SJSA1 (cell line): ENCODE results near the gene GOLM1. TPM values are rescaled to one million over a fixed set of nuclear protein-coding genes. Genes with fewer than 3 reads are reported as not detected.

Experiments used
- DNase-seq, 2 experiments: peaks; one replicate each; pipeline ENCODE4 v3.0.0-alpha.2; 2015 to 2020; ENCODE audit warnings: low spot score in 2 of 2, low read depth in 1 of 2
- H3K27ac ChIP-seq: fragments of 250-450 bp; sonication (Bioruptor Pico); 2 replicates; pipeline ENCODE4 v1.5.1; 2020; ENCODE audit warnings: mild to moderate bottlenecking, moderate library complexity
- H3K27me3 ChIP-seq: fragments of 250-450 bp; sonication (Bioruptor Pico); replicated peaks from 2 replicates; pipeline ENCODE4 v1.5.1; 2020; ENCODE audit warnings: mild to moderate bottlenecking, moderate library complexity
- H3K36me3 ChIP-seq: fragments of 250-450 bp; sonication (Bioruptor Pico); 2 replicates; pipeline ENCODE4 v1.5.1; 2020; ENCODE audit warnings: mild to moderate bottlenecking
- H3K4me1 ChIP-seq: fragments of 250-450 bp; sonication (Bioruptor Pico); replicated peaks from 2 replicates; pipeline ENCODE4 v1.6.1; 2021; ENCODE audit warnings: mild to moderate bottlenecking
- H3K4me3 ChIP-seq: fragments of 250-450 bp; sonication (Bioruptor Pico); 2 replicates; pipeline ENCODE4 v1.5.1; 2020; ENCODE audit warnings: mild to moderate bottlenecking
- H3K9me3 ChIP-seq: fragments of 250-450 bp; sonication (Bioruptor Pico); replicated peaks from 2 replicates; pipeline ENCODE4 v1.5.1; 2020; ENCODE audit warnings: mild to moderate bottlenecking
- total RNA-seq: library from RNA; depleted of rRNA; stranded (reverse); fragments of >200 nt; shearing (Covaris generic); gene quantifications from 2 replicates; pipeline ENCODE4 v1.2.3, GENCODE V29; 2014

GOLM1 gene
- total RNA-seq, 1 experiment from 2014 or later = 37.2 TPM

DNA sequence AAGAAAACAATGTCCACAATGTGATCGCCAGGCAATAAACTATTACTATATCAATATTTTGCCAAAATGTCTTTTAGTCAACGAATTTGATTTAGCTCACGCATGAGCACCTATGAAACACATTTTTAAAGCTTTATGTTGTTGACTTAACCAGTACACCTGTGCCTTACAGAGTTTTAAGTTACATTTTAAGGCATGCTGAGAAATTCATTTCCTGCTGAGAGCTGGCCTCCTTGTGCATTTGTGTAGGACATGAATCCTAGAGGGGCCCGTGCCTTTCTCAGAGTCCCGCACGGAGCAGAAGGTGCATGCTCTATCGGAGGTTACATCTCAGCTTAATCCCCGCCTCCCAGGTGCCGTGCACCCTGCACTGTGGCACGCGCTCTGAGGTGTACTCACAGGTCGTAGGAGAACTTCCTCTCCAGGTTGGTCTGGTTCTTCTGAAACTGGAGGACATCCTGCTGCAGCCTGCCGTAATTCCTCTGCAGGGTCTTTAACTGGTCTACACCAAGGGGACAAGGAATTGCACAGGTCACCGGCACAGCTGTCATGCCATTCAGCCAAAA lies 53.2 kb downstream of the GOLM1 start:
- Histone ChIP-seq H3K27ac (no peak overlapping the region), H3K36me3 (no peaks in the 10 kb centered on the region), H3K27me3 (no peaks in the 10 kb centered on the region), H3K4me1 (no peaks in the 10 kb centered on the region), H3K4me3 (no peak overlapping the region), H3K9me3 (no peaks in the 10 kb centered on the region)
- no peak for DNase-seq

DNA sequence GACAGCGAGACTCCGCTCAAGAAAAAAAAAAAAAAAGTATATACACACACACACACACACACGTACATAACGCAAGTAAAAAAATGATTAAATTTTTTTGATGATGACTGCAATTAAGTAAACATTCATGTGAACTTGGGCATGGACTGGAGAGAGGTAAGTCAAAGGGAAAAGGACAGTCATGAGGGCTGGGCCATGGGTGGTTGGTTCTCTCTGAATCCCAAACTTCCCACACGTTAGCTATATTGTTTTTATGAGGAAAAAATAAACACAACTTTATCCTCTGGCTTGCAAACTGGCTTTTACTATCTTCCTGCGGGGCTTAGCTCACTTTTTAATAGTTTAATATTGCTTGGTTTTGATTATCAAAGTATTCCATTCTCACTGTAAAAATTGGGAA lies 53.7 kb downstream of the GOLM1 start:
- DNase-seq = no peak
- Histone ChIP-seq H3K9me3 (no peaks in the 10 kb centered on the region), H3K36me3 (no peaks in the 10 kb centered on the region), H3K4me3 (no peak overlapping the region), H3K4me1 (no peaks in the 10 kb centered on the region), H3K27me3 (no peaks in the 10 kb centered on the region), H3K27ac (no peak overlapping the region)

DNA sequence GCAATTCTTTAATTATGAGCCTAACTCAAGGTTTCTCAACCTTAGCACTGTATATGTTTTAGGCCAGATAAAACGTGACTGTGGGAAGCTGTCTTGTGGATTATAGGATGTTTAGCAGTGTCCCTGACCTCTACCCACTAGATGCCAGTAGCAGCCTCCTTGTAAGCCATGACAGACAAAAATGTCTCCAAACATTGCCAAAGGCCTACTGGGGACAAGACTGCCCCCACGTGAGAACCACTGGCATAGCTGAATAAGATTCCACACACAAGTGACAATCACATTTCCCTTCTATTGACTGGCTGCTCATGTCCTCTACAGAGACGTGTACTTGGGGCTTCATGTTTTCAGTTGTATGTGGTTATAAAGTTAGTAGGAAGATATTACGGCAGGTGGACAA lies 55.4 kb downstream of the GOLM1 start:
- H3K9me3 ChIP-seq = no peaks in the 10 kb centered on the region
- no peak overlapping the region for H3K4me3 ChIP-seq
- H3K27me3 ChIP-seq = no peaks in the 10 kb centered on the region
- no peaks in the 10 kb centered on the region for H3K36me3 ChIP-seq
- no peaks in the 10 kb centered on the region for H3K4me1 ChIP-seq
- DNase-seq = no peak
- no peak overlapping the region for H3K27ac ChIP-seq

DNA sequence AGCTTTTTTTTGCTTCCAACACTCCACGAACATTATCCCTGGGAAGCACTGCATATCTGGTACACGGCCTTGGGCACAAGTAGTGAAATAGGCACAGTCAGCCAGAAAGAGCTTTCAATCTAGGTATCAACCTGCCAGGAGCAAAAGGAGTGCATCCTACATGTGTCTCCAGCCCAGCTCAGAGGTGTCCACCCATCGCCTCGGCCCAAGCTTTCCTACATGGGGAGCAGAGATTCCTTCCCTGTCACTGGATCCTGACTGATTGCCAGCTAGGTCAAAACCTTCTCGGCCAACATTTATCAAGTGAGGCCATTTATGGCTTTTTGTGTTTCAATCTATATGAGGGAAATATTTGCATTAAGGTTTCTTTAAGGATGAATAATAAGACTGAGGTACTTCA lies 55.8 kb downstream of the GOLM1 start:
- no peak overlapping the region for H3K4me3 ChIP-seq
- DNase-seq = no peak
- no peaks in the 10 kb centered on the region for H3K36me3 ChIP-seq

DNA sequence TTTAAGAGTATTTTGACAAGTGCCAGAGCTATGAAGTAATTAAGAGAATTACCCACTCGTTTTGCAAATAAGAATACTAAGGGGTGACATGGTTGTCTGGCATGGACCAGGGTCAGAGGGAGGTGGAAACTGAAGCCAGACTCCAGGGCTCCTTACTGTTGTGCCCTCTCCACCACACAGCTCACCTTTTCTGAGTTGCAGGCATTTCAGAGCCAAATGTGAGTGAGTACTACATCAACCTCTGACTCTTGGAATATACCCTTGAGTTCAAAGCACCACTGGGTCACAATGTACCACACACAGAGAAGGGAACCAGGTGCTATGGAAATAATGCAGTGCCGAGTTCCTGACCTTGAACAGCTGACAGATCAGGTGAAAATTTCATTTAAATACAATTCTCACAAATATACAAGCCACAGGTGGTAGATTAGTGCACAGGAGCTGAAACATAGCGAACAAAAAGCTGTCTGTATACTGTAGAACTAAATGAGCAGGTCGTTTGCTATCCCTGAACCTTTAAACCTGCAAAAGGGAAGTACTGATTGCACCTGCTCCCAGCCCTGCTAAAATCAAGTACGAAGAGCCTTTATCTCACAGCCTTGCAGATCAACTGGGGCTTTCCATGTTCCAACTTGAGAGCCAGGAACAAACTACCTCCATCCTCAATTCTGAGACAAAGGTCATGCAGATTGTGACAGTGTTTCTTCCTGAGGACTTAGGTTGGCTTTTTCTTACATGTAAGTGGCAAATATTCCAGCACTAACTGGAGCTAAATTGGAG lies 57.0 kb downstream of the GOLM1 start:
- Histone ChIP-seq H3K4me1 (no peaks in the 10 kb centered on the region), H3K36me3 (no peaks in the 10 kb centered on the region), H3K4me3 (no peak overlapping the region), H3K27me3 (no peaks in the 10 kb centered on the region), H3K27ac (no peak overlapping the region), H3K9me3 (no peaks in the 10 kb centered on the region)
- no peak for DNase-seq

More for the DNA sequence above, 55.8 kb downstream of the GOLM1 start:
- H3K9me3 ChIP-seq = no peaks in the 10 kb centered on the region
- no peaks in the 10 kb centered on the region for H3K4me1 ChIP-seq
- H3K27ac ChIP-seq = no peak overlapping the region
- no peaks in the 10 kb centered on the region for H3K27me3 ChIP-seq

DNA sequence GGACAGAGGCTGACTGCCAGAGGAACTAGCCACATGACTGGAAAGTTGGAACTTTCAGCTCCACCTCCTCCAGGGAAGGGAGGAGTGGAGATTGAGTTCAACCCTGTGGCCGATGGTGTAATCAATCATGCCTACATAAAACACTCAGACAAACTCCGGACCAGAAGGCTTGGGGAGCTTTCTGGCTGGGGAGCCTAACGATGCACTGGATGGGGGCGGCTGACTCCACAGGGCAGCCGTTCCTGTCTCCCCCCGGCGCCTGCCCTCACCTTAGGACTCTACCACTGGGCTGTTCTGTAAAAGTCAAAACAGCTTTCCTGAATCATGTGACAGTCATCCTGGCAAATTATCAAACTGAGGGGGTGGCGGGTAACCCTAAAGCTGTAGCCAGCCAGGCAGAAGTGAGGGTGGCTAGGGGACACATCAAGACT lies 58.0 kb downstream of the GOLM1 start:
- no peak for DNase-seq
- Histone ChIP-seq H3K9me3 (no peaks in the 10 kb centered on the region), H3K27ac (no peak overlapping the region), H3K4me3 (no peak overlapping the region), H3K36me3 (no peaks in the 10 kb centered on the region), H3K27me3 (no peaks in the 10 kb centered on the region), H3K4me1 (no peaks in the 10 kb centered on the region)

DNA sequence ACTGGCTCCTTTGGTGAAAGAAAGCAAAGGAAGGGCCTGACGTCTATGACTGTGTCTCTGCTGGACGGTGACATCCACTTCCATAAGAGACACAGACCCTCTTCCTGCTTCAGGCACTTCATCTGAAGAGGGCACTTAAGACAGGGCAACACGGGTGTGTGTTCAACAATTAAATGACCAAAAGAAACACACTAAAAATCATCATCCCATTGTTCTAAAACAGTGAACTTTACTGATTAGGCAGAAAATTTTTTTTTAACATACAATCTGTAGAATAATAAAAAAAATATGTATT lies 58.5 kb downstream of the GOLM1 start:
- H3K4me3 ChIP-seq = no peak overlapping the region
- H3K27ac ChIP-seq = no peak overlapping the region
- no peaks in the 10 kb centered on the region for H3K9me3 ChIP-seq
- no peak for DNase-seq
- no peaks in the 10 kb centered on the region for H3K4me1 ChIP-seq
- no peaks in the 10 kb centered on the region for H3K36me3 ChIP-seq
- H3K27me3 ChIP-seq = no peaks in the 10 kb centered on the region

DNA sequence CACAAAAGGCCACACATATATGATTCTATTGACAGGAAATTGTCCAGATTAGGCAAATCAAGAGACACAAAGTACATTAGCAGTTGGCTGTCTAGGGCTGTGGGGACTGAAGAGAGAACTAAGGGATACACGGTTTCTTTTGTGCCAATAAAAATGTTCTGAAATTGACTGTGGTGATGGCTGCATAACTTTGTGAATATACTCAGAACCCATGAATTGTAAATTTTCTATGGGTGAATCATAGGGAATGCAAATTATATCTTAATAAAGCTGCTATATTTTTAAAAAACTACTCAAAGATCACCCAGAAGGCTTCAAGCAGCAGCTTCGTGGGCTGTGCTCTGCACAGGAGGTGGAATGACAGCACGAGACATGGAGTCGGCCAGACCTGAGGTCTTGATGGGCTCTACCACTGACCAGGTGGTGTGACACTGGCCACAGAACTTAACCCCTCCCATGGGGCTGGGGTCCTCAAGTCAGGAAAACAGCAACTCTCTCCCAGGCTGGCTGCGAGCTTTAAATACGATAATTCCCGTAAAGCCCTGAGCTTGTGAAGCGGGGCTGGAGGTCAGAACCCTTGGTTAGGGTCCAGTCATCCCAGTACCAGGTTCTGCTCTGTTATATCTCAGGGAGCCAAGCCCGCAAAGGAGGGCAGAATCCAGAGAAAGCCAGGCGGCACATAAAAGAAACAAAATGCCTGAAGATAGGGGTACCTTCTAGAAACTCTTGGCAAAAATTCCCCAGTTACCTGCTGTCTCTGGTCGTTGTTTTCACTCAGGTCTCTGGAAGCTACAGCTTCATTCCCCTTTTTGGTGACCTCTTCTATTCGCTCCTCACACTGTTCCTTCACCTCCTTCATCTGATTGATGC lies 59.1 kb downstream of the GOLM1 start:
- Histone ChIP-seq H3K4me3 (no peak overlapping the region), H3K36me3 (no peaks in the 10 kb centered on the region; the same call in 1 of the 2 replicates), H3K27ac (no peak overlapping the region), H3K9me3 (no peaks in the 10 kb centered on the region), H3K4me1 (no peaks in the 10 kb centered on the region), H3K27me3 (no peaks in the 10 kb centered on the region)
- DNase-seq = no peak

DNA sequence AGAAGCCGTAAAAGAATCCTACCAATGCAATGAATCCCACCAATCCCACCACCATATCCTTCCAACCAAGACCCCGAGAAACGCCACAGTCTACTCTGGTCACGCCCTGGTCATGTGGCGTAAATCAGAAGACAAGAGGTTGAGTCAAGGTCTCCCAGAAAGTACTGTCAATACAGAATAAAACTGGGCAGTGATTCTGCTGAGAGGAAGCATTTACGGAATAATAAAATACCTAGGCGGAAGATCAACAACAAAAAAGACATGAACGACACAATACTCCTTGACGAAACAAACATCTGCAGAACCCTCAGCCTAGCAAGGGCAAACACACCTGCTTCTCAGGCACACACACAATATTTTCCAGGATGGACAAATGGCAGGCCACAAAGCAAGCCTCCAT lies 62.8 kb downstream of the GOLM1 start:
- H3K27ac ChIP-seq = no peak overlapping the region
- H3K4me3 ChIP-seq = no peak overlapping the region

DNA sequence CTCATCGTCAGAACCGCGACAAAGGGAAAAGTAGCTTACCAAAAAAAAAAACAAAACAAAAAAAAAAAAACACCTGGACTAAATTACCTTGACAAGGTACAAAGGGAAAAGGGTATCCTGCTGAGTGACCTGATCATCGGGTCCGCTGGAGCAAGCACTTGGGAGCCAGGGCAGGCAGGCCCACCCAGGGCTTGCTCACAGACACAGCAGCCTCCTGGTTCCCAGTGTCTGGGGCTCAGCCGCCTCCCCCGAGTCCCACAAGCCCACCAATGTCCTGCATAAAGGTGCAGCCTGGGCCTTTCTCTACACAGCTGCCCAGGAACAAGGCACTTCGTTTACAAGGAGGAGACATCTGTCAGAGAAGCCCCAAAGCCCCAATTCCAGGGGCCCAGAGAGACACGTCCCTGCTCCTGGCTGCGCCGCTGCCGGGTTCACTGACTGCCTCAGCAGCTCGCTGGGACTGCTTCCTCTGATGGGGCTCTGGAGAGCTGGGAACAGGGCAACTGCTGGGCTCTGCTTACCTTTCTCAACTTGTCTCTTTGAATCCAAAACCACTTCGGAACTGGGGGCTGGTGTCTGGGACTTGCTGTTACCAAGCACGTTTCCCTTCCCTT lies 63.4 kb downstream of the GOLM1 start:
- Histone ChIP-seq H3K27me3 (no peaks in the 10 kb centered on the region), H3K4me1 (no peaks in the 10 kb centered on the region), H3K36me3 (peaks cover 6% of the 10 kb centered on the region), H3K9me3 (no peaks in the 10 kb centered on the region), H3K27ac (no peak overlapping the region), H3K4me3 (no peak overlapping the region)
- no peak for DNase-seq

More for the DNA sequence above, 62.8 kb downstream of the GOLM1 start:
- DNase-seq = no peak
- Histone ChIP-seq H3K9me3 (no peaks in the 10 kb centered on the region), H3K4me1 (no peaks in the 10 kb centered on the region), H3K27me3 (no peaks in the 10 kb centered on the region), H3K36me3 (peaks cover 6% of the 10 kb centered on the region)

DNA sequence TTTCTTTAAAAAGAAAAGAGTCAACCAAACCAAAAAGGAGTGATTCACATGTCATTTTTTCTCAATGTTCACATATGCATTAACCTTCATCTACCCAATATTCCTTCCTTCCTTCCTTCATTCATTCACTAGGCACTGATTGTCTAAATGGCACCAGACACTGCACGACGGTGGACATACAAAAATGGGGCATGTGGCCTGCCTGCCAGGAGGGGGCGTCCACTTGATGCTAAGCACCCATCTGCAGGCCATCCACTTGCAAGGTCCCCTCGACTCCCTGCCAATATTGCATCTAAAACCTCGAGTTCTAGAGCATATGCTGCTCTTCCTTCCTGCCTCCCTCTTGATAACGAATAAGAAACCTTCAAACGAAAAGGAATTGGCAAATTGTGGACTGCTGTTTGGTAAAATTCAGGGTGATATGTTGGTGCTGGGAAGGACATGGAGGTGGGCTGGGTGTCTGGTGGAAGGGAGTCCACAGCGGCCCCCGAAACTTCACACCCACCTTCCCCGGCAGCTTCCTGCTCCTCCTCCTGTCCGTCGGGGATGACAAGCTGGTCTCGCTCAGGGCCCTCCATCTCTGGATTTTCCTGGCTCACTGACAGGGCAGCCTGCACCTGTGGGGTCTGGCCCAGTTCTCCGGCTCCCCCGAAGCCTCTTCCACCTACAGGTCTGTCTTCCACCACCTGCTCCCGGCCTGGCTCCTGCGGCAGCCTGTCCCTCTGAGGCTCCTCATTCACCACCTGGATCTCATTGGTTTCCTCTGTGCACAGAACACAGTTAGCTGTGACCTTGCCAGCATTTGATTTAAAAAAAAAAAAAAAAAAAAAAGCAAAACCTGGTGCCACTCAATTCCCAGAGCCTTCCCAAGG lies 64.3 kb downstream of the GOLM1 start:
- H3K27me3 ChIP-seq = no peaks in the 10 kb centered on the region
- no peak overlapping the region for H3K4me3 ChIP-seq
- no peaks in the 10 kb centered on the region for H3K4me1 ChIP-seq
- no peak for DNase-seq
- H3K9me3 ChIP-seq = no peaks in the 10 kb centered on the region
- H3K27ac ChIP-seq = no peak overlapping the region
- peaks cover 6% of the 10 kb centered on the region for H3K36me3 ChIP-seq

DNA sequence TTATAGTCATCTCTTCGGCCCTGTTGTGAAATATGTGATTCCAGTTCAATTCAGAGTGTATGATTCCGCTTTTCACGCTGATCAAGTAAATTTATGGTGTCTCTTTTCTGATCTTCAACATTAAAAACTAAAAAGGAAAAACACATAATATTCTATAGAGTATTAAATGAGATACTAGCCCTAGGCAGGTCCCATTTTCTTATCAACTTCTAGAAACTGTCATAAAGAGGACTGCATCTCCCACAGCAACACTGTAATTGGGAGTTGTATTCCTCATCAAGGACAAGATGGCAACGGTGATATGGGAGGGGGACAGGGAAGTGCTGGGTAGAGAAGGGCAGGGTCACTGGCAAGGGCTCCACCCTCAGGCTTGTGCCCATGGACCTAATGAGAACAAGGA lies 71.6 kb downstream of the GOLM1 start:
- Histone ChIP-seq H3K36me3 (peaks cover 50% of the 10 kb centered on the region), H3K9me3 (no peaks in the 10 kb centered on the region), H3K4me3 (no peak overlapping the region), H3K27ac (no peak overlapping the region), H3K27me3 (no peaks in the 10 kb centered on the region), H3K4me1 (no peaks in the 10 kb centered on the region; the same call in 1 of the 2 replicates)
- DNase-seq = no peak

DNA sequence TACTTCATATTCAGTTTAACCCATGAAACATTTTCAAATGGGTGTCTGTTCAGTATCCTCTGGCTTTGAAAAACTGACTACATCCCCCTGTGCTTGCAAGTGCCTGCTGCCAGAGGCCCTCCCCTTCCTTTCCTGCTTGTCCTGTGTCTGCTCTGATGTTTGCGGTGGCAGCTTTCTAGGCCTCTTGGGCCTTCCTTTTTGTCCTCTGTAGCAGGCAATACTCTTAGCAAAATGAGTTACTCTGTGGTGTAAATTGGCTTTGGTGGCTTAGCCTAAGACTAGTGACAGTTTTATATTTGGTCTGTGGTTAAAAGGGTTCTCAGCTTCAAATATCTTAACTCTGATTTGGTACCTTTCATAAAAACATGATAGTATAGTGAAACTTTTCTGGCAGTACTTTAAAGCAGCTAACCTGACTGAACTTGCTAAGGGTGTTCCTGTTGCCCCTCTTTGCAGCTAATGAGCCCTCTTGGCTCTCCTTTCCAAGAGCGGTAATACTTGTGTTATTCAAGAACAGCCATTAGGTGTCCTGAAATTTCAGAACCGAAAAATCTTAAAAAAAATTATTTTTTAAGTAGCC lies 76.6 kb downstream of the GOLM1 start:
- no peaks in the 10 kb centered on the region for H3K9me3 ChIP-seq
- H3K4me1 ChIP-seq = no peaks in the 10 kb centered on the region; the same call in 1 of the 2 replicates
- DNase-seq = no peak
- H3K27ac ChIP-seq = no peak overlapping the region
- no peak overlapping the region for H3K4me3 ChIP-seq
- H3K27me3 ChIP-seq = no peaks in the 10 kb centered on the region
- H3K36me3 ChIP-seq = peaks cover 64% of the 10 kb centered on the region
